Measurements from ENCODE around the gene WIPI1.
"Not testable (repeated sequence)": the region's sequence is repeated elsewhere in the genome, so short reads cannot be mapped to it uniquely, and the experiment has no call there.

WIPI1 gene, protein sequence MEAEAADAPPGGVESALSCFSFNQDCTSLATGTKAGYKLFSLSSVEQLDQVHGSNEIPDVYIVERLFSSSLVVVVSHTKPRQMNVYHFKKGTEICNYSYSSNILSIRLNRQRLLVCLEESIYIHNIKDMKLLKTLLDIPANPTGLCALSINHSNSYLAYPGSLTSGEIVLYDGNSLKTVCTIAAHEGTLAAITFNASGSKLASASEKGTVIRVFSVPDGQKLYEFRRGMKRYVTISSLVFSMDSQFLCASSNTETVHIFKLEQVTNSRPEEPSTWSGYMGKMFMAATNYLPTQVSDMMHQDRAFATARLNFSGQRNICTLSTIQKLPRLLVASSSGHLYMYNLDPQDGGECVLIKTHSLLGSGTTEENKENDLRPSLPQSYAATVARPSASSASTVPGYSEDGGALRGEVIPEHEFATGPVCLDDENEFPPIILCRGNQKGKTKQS

DNA sequence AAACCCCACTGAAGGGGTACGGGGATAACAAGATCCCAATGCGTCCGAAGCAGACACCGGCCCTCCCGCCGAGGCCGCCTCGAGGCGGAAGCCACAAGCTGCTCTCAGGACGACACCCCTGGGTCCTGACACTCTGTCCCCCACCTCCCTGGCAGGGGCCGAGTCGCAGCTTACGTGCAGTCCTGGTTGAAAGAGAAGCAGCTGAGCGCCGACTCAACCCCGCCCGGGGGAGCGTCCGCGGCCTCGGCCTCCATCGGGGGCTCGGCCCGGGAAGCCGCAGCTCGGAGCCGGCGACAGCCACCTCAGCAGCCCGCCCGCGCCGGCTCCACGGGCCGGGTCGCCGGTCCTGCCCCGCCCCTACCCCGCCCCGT, at the start of gene WIPI1:
WIPI1 (minus strand) TSS at position 329 of the 371 bp plus-strand sequence; CDS start at position 254, 75 bp downstream.
- FAIRE-seq, result no peak

DNA sequence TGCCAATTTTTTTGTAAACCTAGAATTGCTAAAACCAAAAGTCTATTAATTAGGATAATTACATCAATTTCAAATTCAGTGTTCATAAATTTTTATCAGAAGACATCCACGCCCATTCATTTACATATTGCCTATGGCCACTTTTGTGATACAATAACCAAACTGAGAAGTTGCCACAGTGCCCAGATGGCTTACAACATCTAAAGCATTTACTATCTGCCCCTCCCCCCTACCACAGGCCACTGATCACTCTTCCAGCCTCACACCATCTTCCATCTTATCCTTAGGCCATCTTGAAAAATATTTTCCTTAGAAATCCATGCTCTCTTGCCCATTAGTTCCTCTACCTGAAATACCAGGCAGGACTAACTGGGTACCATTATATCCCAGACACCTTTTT, 48.7 kb upstream of the WIPI1 start:
- FAIRE-seq, result no peak

DNA sequence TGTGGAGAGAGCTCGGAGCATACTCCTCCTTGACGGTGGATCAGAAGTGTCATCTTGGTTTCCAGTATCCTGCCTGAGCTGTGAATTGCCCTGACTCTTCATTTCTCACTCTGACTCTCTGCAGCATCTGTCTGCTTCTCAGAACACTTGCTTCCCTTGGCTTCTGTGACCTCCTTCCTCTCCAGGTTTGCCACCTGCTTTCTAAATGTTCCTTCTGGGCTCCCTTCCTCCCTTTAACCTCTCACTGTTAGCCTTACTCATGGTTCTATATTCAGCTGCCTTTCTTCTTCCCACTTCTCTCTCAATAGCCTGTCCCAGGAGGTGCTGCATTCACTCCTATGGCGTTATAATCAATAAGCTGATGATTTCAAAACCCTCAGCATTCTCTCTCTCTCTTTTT, 43.8 kb upstream of the WIPI1 start:
- FAIRE-seq, result no peak

DNA sequence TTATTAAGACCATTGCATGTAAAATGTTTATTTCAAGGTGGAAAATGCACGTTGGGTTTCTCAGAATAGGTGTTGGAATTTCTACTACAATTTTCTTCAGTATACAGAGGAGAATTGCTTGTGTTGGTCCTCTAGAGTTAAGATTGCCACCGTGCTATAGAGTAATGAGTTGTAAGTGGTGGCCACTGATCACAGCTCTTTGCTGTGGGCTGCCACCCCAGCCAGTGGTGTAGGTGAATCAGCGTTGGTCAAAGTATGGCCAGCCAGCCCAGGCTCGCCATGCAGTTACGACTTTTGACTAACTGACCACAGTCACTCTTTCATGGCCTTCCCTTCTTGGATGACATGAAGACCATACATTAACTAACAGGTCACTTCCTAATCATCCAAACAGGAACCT, 42.3 kb upstream of the WIPI1 start:
- no peak for FAIRE-seq

DNA sequence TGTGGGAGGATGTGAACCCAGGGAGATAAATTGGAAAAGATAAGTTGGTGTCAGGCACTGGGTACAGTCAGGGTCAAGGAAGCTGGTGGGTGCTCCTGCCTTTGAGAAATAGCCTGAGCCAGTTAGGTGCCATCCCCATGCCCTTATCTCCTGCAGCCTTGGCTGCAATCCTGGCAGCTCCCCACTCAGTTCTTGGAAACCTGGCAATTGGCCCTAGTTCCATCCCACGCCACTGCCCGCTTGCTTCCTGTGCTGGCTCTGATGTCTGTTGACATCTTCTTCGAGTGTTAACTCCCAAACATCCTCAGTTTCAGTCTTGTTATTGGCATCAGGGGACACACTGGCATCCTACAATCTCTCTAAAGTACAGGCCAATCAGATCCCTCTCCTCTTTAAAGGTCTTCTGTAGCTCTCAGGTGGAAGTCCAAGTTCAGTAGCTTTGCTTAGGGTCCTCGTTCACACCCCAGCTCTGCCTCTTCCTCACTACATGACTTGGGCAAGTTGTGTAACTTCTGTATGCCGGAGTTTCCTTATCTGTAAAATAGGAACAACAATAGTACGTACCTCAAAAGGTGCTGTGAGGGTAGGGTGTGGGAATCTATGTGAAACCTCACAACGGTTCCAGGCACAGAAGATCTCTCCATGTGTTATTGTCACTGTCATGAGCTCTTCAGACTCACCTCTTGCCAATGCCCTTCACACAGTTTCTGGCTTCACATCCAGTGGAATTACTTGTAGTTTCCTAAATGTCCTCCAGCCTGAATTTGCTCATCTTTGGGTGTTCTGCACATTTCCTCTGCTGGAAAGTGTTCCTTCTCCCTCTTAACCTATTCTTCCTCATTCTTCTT, 41.4 kb upstream of the WIPI1 start:
- no peak for FAIRE-seq

DNA sequence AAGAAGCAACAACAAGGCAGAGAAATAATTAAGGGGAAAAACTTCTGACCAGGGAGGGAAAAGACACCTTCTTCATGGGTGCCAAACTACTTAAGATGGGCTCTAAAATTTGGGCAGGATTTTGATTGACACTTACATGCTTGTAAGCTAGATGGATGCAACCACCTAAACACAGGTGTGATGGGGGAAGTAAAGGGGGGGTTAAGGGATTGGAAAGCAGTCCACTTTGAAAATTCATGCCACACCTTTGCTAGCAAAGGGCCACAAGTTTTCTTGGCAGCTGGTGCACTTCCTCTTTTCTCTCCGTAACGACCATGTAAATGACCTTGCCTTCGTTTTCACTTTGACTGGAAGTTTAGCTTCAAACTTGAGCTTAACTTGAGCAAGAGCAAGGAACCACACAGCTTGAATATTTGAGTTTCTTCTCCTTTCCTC, 40.6 kb upstream of the WIPI1 start:
- no peak for FAIRE-seq

DNA sequence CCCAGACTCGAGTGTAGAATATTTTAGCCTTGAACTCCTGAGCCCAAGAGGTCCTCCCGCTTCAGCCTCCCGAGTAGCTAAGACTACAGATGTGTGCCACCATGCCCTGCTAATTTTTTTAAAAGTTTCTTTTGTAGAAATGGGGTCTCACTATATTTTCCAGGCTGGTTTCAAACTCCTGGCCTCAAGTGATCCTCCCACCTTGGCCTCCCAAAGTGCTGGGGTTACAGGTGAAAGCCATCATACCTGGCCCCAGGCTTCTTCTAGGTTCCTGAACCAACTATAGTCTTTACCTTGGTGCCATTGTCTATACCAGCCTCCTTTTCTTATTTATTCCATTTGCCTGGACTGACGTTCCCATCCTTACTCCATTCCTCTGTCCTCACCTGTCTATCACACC, 37.8 kb upstream of the WIPI1 start:
- no peak for FAIRE-seq

DNA sequence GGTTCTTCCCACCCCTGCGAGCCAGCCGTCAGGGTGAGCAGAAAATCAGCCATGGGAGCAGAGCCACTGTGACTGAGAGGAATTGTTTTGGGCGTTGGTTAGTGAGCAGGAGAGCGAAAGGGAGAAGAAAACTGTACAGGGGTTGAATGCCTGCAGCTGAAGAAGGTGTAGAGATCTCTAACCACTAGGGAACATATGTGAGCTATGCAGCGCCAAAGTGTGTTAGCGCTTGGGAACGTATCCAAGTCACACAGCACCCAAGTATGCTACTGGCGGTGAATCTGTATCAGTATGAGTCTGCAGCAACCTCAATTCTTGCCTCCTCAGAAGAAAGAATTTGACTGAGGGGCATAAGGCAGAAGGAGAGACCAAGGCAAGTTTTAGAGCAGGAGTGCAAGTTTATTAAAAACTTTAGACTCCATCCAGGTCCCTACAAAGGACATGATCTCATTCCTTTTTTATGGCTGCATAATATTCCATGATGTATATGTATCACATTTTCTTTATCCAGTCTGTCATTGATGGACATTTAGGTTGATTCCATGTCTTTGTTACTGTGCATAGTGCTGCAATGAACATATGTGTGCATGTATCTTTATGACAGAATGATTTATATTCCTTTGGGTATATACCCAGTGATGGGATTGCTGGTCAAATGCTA, 35.2 kb upstream of the WIPI1 start:
- FAIRE-seq, result not testable (repeated sequence)

DNA sequence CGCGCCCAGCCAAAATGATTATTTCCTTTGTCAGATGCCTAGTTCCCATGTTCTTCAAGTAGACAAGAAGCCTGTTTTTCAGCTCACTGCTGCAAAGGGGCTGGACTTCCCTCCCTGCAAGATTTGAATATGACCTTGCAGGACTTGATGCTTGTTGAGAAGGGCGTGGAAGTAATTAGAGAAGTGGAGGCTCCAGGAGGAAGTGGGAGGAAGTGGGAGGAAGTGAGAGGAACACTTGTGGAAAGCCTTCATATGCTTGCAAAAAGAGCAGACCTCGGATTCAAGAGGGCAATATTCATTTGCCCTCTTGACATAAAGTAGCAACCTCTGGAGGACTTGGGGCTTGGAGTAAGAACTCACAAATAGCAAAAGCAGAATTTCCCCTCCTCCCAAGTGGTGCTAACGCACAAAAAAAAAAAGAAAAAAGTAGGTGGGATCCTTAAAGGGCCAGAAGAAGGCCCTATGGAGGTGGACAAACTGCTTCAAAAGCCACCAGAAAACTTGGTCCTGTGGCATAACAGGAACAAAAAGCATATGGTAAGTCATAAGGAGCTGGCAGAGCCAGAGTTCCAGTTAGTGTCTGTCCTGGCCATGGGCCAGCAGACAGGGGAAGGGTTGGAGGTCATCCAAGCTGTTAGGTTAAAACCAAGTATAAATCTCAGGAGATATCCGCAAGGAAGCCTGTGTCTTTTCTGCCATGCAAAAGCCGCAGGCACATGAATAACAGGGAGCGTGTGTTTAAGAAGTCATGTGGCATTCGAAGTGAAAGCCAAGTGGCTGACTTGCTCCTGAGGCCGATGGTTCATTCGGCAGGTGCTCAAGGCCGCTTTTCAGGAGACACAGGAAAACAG, 34.3 kb upstream of the WIPI1 start:
- FAIRE-seq, result no peak

DNA sequence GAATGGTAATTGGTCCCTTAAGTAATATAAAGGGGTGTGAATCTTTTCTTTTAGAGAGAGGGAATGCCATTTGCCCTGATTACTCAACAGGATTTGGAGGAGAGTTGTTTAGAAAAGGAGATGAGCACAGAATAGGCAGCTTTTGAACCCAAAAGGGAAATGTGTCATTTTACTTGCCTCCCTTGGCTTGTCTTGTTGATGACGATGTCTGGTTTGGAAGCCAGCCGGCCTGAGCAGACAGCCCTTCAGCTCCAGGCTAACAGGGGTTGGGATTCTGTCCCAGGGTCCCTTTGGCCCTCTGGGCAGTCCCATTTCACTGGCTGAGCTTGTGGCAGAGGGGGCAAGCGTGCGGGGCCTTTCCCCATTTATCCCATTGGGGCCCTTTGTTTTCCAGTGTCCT, 32.6 kb upstream of the WIPI1 start:
- no peak for FAIRE-seq

DNA sequence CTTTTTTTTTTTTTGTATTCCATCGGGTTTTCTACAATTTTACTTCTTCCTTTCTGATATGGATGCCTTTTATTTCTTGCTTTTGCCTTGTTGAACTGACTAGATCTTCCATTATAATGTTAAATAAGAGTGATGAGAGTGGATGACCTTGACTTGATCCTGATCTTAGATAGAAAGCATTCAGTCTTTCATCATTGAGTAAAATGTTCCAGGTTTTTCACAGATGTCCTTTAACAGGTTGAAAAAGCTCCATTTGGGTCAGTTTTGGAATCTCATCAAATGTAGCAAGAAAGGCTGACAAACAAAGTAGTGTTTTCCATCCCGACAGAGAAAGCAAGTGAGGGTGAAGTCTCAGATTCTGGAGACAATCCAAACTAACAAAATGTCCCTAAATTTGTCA, 27.2 kb upstream of the WIPI1 start:
- no peak for FAIRE-seq

DNA sequence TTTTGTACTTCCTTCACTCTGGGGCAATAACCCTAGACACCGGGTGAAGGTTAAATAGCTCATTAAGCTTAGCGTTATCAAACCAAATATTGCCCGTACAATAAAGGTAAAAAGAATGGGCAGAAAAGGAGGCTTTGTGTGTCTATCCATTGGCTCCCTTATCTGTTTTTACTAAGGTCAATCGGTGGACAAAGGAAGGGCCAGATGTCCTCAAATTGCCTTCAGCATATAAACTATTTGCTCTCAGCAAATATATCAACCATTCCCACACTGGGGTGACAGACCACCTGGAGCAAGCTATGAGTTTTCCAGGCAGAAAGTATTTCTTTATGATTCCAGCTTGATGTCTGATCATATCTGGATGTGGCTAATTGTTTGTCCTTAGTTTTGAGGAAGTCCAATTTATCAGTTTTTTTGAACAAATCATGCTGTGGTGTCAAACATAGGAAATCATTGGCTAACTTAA, 25.3 kb upstream of the WIPI1 start:
- no peak for FAIRE-seq

DNA sequence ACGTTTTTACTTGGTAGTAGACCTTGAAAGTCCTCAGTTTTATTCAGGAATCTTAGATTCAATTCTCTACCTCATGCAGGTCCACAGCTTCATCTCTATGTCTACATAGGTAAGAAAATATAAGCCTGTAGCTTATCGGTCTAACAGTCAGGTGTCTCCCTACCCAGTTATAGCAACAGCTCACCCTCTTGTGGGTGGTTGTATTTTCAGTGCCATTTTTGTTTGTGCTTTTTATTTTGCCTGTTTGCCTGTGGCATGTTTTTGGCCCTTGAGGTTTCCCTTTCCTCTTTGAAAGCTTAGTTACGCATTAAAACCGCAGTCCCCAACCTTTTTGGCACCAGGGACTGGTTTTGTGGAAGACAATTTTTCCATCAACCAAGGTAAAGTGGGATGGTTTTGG, 23.6 kb upstream of the WIPI1 start:
- no peak for FAIRE-seq

DNA sequence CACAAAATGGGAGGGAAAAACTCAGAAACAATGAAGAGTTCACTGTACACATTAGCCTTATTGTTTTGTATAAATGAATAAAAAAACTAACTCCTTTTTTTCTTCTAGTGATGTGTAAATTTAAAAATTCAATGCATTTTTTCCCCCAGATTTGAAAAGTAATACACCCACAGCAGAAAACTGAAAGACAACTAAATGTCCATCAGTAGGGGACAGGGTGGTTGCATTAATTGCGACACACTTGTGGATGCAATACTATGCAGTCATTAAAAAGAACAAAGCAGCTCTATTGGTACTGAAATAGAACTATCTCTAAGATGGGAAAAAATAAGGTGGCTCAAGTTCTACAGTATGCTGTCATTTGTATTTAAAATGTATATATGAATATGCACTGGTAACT, 13.7 kb upstream of the WIPI1 start:
- no peak for FAIRE-seq

DNA sequence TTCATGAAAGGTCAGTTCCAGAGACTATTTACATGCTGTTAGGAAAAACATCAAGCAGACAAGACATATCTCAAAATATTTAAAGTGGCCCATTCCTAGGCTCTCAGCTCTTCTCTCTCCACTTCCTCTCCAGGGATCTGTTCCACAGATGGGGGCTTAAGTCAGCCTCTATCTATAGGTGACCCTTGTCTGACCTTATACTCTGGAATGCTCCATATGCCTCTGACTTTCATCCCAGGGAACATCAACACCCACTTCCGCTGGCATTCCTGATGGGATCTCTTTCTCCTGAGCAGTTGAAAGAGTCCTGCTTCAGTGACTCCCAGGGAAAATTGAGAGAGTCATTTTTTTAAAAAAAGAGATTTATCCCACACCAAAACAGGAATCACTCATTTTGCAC, 11.5 kb upstream of the WIPI1 start:
- no peak for FAIRE-seq

DNA sequence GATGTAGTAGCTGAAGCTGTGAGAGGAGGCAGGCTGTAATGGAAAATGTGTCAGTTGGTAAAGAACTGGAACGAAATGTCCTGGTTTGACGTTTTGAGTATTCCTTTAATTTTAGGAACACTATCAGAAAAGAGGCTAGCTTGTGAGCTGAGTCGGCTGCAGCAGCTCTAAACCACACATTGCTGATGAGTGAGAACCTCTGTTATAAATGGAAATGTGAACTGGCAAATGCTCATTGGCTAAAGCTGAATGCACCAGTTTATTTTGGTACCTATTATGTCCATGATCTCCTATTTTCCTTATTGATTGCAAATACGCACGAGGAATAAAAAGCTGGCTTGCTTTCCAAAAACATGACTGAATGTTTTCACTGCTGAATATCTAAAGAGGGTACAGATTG, 11.0 kb upstream of the WIPI1 start:
- no peak for FAIRE-seq

DNA sequence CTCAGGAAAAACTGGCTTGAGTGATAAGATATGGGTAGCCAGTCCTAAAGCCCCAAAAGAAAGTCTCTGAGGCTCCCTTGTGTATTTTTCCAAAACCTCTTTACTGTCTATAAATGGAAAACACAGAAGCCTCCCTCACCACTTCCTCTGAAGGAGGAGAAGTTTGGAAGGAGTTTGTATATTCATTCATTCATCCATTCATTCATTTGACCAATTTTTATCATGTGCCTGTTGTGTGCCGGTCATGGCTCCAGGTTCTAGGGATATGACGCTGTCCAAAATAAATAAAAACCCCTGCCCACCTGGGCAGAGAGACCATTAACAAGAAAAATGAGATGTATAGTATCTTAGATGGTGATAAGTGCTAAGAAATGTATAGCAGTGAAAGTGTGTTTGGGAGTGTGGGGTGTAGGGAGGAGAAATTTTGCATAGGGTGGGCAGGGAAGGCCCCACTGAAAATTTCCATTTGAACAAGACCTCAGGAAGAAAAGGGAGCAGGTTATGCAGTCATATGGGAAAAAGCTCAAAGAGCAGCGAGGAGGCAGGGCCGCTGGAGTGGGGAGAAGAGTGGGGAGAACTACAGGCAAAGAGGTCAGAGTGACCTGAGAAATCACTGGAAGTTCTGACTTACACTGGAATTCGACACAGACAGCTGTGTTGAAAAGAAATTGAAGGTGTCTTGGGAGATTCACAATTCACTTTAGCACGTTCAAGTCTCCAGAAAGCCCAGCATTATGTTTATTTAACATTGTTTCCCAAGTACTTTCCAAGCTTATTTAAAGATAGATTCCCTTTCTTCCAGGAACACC, 6.1 kb upstream of the WIPI1 start:
- no peak for FAIRE-seq

DNA sequence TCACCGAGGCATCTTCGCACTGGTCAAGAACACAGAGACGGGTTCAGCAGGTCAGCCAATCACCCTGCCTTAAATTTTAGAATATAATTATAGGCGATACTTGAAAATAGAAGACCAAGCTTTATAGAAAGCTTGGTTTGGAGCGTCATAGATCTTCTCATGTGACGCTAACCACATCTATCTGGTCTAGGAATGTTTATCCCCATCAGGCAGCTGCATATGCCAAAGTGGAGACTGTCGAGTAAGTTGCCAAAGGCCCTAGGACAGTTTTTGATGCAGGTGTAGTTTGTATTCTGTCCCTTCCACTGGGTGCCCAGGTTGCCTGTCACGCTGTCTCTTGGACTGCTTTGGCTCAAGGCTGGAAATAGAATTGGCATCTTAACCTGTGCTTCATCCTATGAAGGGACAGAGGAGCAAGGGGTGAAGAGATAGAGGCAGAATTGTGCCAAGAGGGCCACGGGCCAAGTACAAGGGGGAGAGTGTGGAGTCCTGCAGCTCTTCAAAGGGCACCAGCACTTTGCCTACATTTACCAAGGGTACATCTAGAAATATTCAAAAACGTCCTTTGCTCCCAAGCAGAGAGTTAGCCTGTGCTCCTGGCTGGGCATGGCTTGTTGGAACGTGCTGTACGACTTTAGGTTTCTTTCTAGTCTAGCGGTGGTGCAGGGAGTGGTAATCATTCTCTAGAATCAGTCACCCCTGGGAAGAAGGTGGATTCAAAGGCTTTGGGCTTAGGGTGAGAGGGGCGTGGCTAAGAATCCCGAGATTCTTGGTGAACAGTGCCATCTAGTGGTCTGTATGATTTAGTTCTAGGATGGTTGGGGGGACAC, 5.3 kb upstream of the WIPI1 start:
- no peak for FAIRE-seq

DNA sequence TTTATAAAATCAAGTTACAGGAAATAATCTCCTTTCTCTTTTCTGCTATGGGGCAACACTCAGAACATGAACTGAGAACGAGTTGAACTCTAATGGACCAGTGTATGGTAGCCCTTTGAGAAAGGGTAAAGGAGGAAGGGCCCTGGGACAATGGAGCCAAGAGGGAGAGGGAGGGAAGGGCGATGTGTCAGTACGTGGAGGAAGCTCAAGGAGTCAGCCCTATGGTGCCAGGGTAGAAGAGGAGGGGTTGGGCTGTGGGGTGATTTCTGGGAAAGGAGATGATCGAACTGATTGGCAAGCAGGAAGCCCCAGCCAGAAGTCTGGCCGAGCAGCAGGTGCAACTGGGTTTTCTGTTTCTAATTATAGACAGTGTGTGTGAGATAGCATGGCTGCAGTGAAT, 4.3 kb upstream of the WIPI1 start:
- no peak for FAIRE-seq

DNA sequence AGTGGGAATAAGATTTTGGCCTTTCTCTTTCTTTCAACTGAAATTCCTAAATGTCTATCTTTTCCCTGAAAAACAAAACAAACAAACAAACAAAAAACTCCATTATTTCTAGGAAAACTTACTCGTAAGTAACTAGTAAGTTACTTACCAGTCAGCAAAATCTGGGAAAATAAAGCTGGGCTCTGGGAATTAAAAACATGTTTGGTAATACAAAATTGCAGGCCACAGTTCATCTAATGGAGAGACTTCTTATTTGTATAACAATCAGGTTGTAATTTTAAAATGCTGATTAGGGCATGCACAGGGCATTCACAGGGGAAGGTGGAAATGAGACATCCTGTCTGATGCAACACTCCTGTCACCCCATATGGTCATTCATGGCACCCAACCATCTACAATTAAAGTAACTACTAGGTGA, 3.8 kb upstream of the WIPI1 start:
- FAIRE-seq, result no peak

DNA sequence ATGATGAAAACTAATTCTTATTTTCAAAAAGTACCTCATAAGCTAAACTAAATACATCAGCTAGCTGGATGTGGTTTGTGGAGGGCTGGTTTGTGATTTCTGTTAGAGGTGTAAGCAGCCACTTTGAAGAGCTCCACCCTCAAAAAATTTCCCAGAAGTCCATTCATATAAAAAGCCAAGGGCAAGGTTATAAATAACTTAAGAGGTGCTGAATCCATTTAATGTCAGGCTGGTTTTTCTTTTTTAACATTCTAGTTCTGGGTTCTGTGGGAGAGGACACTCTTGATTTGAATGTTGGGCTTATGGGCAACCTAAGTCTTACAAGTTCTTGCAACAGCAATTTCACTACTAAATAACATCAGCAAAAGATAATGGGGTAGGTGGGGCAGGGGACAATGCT, 3.4 kb upstream of the WIPI1 start:
- FAIRE-seq, result no peak
